Astrocyte (in vitro differentiated cells and primary cell): ENCODE measurements around the gene EIF1. TPM values are rescaled to one million over a fixed set of nuclear protein-coding genes. Genes with fewer than 3 reads are reported as not detected.
A peak's percentile ranks its signal among the peaks of the same experiment; 100 is the strongest.

Source experiments
- DNase-seq: peaks from one replicate; pipeline ENCODE4 v3.0.0-alpha.2; 2010; ENCODE audit warnings: low read depth
- FAIRE-seq: peaks from 2 replicates; lab custom pipeline; 2011; peaks lifted over from hg19 to GRCh38; lab: Jason Lieb, UNC
- H2AFZ ChIP-seq: 2 replicates; pipeline ENCODE4 v1.6.0; 2012; ENCODE audit warnings: low read depth, low read length, inconsistent platforms
- H3K27ac ChIP-seq: 2 replicates; pipeline ENCODE4 v1.5.1; 2011; ENCODE audit warnings: low read depth, low read length, inconsistent platforms
- H3K27me3 ChIP-seq: 2 replicates; pipeline ENCODE4 v1.6.0; 2011; ENCODE audit warnings: low read length, inconsistent platforms; ENCODE audit not compliant: insufficient read depth
- H3K36me3 ChIP-seq: 2 replicates; pipeline ENCODE4 v1.5.1; 2011; ENCODE audit warnings: low read length, inconsistent platforms; ENCODE audit not compliant: insufficient read depth
- H3K4me1 ChIP-seq: 2 replicates; pipeline ENCODE4 v1.5.1; 2011; ENCODE audit warnings: low read length, inconsistent platforms; ENCODE audit not compliant: insufficient read depth
- H3K4me2 ChIP-seq: 2 replicates; pipeline ENCODE4 v1.6.0; 2012; ENCODE audit warnings: low read length, inconsistent platforms
- H3K4me3 ChIP-seq: 2 replicates; pipeline ENCODE4 v1.5.1; 2011; ENCODE audit warnings: low read depth, mild to moderate bottlenecking, low read length, inconsistent platforms; ENCODE audit not compliant: insufficient read depth
- H3K79me2 ChIP-seq: 2 replicates; pipeline ENCODE4 v1.6.0; 2012; ENCODE audit warnings: mild to moderate bottlenecking, low read length, inconsistent platforms; ENCODE audit not compliant: insufficient read depth
- H3K9ac ChIP-seq: 2 replicates; pipeline ENCODE4 v1.6.0; 2012; ENCODE audit warnings: mild to moderate bottlenecking, low read length, inconsistent platforms
- H3K9me3 ChIP-seq: 2 replicates; pipeline ENCODE4 v1.5.1; 2012; ENCODE audit warnings: low read depth, mild to moderate bottlenecking, low read length, inconsistent platforms; ENCODE audit not compliant: insufficient read depth
- H4K20me1 ChIP-seq: 2 replicates; pipeline ENCODE4 v1.6.0; 2012; ENCODE audit warnings: low read length, inconsistent platforms; ENCODE audit not compliant: insufficient read depth
- H3K27ac Mint-ChIP-seq: one replicate; pipeline ENCODE4 v1.8.0; 2021; ENCODE audit warnings: mild to moderate bottlenecking, mixed read lengths; ENCODE audit not compliant: unreplicated experiment
- H3K27me3 Mint-ChIP-seq: one replicate; pipeline ENCODE4 v1.8.0; 2021; ENCODE audit warnings: low read depth, mixed read lengths; ENCODE audit not compliant: unreplicated experiment
- H3K36me3 Mint-ChIP-seq: one replicate; pipeline ENCODE4 v1.8.0; 2021; ENCODE audit warnings: low read depth, mixed read lengths; ENCODE audit not compliant: unreplicated experiment
- H3K4me1 Mint-ChIP-seq: one replicate; pipeline ENCODE4 v1.8.0; 2021; ENCODE audit warnings: low read depth, mixed read lengths; ENCODE audit not compliant: unreplicated experiment
- H3K4me3 Mint-ChIP-seq: one replicate; pipeline ENCODE4 v1.8.0; 2021; ENCODE audit warnings: mild to moderate bottlenecking, moderate library complexity, mixed read lengths; ENCODE audit not compliant: unreplicated experiment
- H3K9me3 Mint-ChIP-seq: one replicate; pipeline ENCODE4 v1.8.0; 2021; ENCODE audit warnings: mild to moderate bottlenecking, mixed read lengths; ENCODE audit not compliant: unreplicated experiment
- CTCF ChIP-seq: IDR thresholded peaks from 2 replicates; pipeline ENCODE4 v1.5.1; 2011; ENCODE audit warnings: low read depth, mild to moderate bottlenecking, inconsistent platforms, low read length, moderate library complexity; ENCODE audit not compliant: insufficient read depth
- EZH2 ChIP-seq: IDR thresholded peaks from 2 replicates; pipeline ENCODE4 v1.6.1; 2012; ENCODE audit warnings: mild to moderate bottlenecking, low read length, inconsistent platforms; ENCODE audit not compliant: insufficient read depth
- total RNA-seq: library from RNA; stranded (reverse); gene quantifications from 2 replicates; pipeline ENCODE4 v1.2.1, GENCODE V29; 2021

EIF1 gene
- total RNA-seq, 1 donor from 2014 or later, result 767 TPM

- peaks cover 5% of the 10 kb centered on the region for H3K27me3 Mint-ChIP-seq
- Histone ChIP-seq H3K9ac (no peak overlapping the region), H3K4me1 (no peaks in the 10 kb centered on the region), H3K27ac (no peak overlapping the region), H3K4me3 (no peak overlapping the region), H3K27me3 (no peaks in the 10 kb centered on the region), H3K4me2 (no peak overlapping the region), H4K20me1 (no peaks in the 10 kb centered on the region), H3K36me3 (no peaks in the 10 kb centered on the region), H3K9me3 (no peaks in the 10 kb centered on the region), H3K79me2 (no peaks in the 10 kb centered on the region), H2AFZ (peak overlapping the region; percentile 60)
- H3K4me1 Mint-ChIP-seq, result peaks cover 2% of the 10 kb centered on the region
- no peak overlapping the region for H3K4me3 Mint-ChIP-seq
- H3K36me3 Mint-ChIP-seq, result no peaks in the 10 kb centered on the region
- TF ChIP-seq CTCF, result no peak
- no peak for TF ChIP-seq EZH2
- H3K27ac Mint-ChIP-seq, result no peak overlapping the region
- DNase-seq, result no peak
- no peak for FAIRE-seq
- H3K9me3 Mint-ChIP-seq, result no peaks in the 10 kb centered on the region
These were observed 33.0 kb upstream of the EIF1 start for GRCh38 chr17:41655611-41656111.

GRCh38 chr17:41656249-41657023 lies 32.2 kb upstream of the EIF1 start:
- Mint-ChIP-seq H3K4me3 (no peak overlapping the region), H3K36me3 (no peaks in the 10 kb centered on the region), H3K4me1 (peaks cover 2% of the 10 kb centered on the region), H3K27ac (no peak overlapping the region), H3K27me3 (peaks cover 6% of the 10 kb centered on the region), H3K9me3 (no peaks in the 10 kb centered on the region)
- no peak overlapping the region for H3K27ac ChIP-seq
- no peaks in the 10 kb centered on the region for H3K27me3 ChIP-seq
- no peak for FAIRE-seq
- TF ChIP-seq EZH2 (no peak), CTCF (no peak)
- DNase-seq, result no peak
- H3K9ac ChIP-seq, result no peak overlapping the region
- H3K9me3 ChIP-seq, result no peaks in the 10 kb centered on the region
- no peaks in the 10 kb centered on the region for H3K36me3 ChIP-seq
- H3K4me3 ChIP-seq, result no peak overlapping the region
- no peaks in the 10 kb centered on the region for H3K4me1 ChIP-seq
- no peak overlapping the region for H2AFZ ChIP-seq
- no peak overlapping the region for H3K4me2 ChIP-seq
- no peaks in the 10 kb centered on the region for H4K20me1 ChIP-seq
- no peaks in the 10 kb centered on the region for H3K79me2 ChIP-seq

GRCh38 chr17:41657176-41657754 lies 31.4 kb upstream of the EIF1 start:
- H3K9me3 ChIP-seq, result no peaks in the 10 kb centered on the region
- Mint-ChIP-seq H3K4me1 (peaks cover 2% of the 10 kb centered on the region), H3K27ac (no peak overlapping the region), H3K9me3 (no peaks in the 10 kb centered on the region), H3K27me3 (peaks cover 6% of the 10 kb centered on the region), H3K4me3 (peak overlapping the region; percentile 60), H3K36me3 (no peaks in the 10 kb centered on the region)
- H3K27me3 ChIP-seq, result no peaks in the 10 kb centered on the region
- no peaks in the 10 kb centered on the region for H4K20me1 ChIP-seq
- no peak overlapping the region for H2AFZ ChIP-seq
- DNase-seq, result no peak
- TF ChIP-seq EZH2 (no peak), CTCF (no peak)
- no peaks in the 10 kb centered on the region for H3K36me3 ChIP-seq
- no peaks in the 10 kb centered on the region for H3K79me2 ChIP-seq
- FAIRE-seq, result no peak
- no peak overlapping the region for H3K9ac ChIP-seq
- no peak overlapping the region for H3K4me3 ChIP-seq
- H3K27ac ChIP-seq, result no peak overlapping the region
- H3K4me1 ChIP-seq, result no peaks in the 10 kb centered on the region
- H3K4me2 ChIP-seq, result no peak overlapping the region
